Measurements from ENCODE around the gene AOC2.

DNA sequence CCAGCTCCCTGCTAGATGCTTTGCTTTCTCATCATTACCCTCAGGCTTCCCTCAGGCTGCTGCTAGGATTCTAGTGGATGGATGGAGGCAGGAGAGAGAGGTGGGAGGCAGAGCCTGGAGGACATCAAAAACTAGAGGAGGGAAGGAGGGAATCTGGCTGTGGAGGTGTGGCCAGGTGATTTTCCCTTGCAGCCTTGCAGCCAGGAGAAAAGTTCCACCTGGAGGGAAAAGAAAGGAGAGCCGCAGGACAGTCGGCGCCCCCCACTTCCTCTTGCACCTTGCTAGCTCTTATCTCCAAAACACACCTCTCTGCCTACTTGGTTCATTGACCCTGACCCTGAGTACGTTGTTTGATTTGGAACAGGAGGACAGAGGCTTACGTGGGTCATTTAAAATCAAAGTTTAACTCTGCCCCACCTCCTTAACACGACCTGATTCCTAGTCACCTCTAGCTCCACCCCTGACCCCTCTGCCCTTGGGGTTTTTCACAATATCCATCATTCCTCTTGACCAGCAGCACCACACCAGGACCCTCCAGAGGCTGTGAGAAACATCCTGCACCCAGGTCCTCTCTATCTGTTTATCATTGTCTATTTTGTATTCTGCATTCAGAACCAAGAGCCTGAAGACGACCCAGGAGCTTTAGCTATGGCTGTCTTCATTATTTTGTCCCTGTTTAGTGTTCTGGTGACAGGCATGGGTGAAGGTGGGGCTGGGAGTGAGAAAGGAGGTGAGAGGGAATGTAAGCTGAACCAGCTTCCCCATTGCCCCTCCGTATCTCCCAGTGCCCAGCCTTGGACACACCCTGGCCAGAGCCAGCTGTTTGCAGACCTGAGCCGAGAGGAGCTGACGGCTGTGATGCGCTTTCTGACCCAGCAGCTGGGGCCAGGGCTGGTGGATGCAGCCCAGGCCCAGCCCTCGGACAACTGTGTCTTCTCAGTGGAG, 22.5 kb downstream of the AOC2 start:
- TF ChIP-seq, protein P1, sequence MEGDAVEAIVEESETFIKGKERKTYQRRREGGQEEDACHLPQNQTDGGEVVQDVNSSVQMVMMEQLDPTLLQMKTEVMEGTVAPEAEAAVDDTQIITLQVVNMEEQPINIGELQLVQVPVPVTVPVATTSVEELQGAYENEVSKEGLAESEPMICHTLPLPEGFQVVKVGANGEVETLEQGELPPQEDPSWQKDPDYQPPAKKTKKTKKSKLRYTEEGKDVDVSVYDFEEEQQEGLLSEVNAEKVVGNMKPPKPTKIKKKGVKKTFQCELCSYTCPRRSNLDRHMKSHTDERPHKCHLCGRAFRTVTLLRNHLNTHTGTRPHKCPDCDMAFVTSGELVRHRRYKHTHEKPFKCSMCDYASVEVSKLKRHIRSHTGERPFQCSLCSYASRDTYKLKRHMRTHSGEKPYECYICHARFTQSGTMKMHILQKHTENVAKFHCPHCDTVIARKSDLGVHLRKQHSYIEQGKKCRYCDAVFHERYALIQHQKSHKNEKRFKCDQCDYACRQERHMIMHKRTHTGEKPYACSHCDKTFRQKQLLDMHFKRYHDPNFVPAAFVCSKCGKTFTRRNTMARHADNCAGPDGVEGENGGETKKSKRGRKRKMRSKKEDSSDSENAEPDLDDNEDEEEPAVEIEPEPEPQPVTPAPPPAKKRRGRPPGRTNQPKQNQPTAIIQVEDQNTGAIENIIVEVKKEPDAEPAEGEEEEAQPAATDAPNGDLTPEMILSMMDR (IDR thresholded peaks at IDR 0.05): no peak
- no peak for TF ChIP-seq POLR2A (IDR thresholded peaks at IDR 0.05)

Data from thyroid gland (tissue), 4 donors.